ENCODE measurements around the gene ING1. TPM values are rescaled to one million over a fixed set of nuclear protein-coding genes. Genes with fewer than 3 reads are reported as not detected.
"Not testable (repeated sequence)": the region's sequence is repeated elsewhere in the genome, so short reads cannot be mapped to it uniquely, and the experiment has no call there.

ING1 gene
- total RNA-seq, 1 experiment from 2014 or later: 12.4 TPM

DNA sequence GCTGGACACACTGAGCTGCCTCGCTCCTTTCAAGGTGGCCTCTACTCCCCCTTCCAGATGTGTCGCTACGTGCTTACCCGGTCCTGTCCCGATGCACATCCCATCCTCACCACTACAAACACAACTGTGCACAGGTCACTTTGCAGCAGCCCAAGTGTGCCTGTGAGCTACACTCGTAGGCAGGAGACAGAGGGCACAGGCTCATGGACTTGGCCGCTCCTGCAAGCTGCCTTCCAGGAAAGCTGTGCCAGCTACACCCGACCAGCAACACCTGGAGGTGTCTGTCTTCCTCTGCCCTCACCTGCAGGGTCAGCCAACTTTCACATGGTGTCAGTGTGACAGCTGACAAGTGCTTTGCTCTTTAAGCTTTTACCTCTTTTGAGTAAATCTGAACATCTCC, 23.0 kb upstream of the ING1 start:
- DNase-seq (ENCODE audit: low read depth): no peak

DNA sequence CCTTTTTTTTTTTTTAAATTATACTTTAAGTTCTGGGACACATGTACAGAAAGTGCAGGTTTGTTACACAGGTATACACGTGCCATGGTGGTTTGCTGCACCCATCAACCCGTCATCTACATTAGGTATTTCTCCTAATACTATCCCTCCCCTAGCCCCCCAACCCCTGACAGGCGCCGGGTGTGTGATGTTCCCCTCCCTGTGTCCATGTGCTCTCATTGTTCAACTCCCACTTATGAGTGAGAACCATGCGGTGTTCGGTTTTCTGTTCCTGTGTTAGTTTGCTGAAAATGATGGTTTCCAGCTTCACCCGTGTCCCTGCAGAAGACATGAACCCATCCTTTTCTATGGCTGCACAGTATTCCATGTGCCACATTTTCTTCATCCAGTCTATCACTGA, 17.7 kb upstream of the ING1 start:
- not testable (repeated sequence) for DNase-seq (ENCODE audit: low read depth)

DNA sequence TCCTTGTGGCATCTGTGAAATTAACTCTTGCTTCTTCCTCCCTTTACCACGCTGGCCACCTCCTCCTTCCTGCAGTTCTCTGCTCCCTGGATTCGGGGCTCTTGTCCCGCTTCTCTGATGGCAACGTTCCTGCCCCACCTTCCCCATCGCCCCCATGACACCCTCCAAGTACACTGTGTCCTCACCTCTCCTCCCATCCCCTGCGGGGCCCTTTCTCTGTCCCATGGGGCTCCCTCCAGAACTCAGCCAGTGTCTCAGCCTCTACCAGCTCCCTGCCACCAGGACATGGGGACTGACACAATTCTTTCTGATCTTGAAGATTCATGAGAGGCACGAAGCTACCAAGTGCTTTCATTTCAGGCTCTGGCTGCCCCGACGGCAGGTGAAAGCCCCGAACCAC, 16.7 kb upstream of the ING1 start:
- DNase-seq (ENCODE audit: low read depth): no peak

DNA sequence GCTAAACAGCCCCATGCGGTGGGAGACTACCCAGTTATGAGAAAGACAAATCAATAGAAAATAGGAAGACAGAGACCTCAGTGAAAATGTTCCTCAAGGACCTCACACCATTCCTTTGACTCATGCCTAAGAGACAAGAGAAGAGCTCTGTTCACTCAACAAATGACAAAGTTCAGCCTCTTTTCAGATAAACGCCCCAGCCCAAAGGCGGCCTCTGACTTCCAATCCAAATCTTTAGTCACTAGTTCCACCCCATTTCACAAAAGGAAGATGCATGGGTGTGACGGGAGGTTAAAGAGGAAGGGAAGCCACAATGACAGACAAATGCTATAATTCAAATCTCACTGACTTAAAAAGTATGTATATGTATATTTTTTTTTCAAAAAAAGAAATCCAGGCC, 15.7 kb upstream of the ING1 start:
- no peak for DNase-seq (ENCODE audit: low read depth)

DNA sequence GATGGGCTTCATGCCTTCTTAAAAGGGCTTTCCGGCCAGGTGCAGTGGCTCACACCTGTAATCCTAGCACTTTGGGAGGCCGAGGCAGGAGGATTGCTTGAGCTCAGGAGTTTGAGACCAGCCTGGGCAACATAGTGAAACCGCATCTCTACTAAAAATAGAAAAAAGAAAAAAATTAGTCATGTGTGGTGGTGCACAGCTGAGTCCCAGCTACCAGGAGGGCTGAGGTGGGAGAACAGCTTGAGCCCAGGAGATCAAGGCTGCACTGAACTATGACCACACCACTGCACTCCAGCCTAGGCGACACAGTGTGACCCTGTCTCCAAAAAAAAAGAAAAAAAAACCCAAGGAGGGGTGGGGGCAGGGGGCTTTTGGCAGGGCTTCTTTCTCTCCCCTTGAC, 14.8 kb upstream of the ING1 start:
- DNase-seq (ENCODE audit: low read depth): no peak

DNA sequence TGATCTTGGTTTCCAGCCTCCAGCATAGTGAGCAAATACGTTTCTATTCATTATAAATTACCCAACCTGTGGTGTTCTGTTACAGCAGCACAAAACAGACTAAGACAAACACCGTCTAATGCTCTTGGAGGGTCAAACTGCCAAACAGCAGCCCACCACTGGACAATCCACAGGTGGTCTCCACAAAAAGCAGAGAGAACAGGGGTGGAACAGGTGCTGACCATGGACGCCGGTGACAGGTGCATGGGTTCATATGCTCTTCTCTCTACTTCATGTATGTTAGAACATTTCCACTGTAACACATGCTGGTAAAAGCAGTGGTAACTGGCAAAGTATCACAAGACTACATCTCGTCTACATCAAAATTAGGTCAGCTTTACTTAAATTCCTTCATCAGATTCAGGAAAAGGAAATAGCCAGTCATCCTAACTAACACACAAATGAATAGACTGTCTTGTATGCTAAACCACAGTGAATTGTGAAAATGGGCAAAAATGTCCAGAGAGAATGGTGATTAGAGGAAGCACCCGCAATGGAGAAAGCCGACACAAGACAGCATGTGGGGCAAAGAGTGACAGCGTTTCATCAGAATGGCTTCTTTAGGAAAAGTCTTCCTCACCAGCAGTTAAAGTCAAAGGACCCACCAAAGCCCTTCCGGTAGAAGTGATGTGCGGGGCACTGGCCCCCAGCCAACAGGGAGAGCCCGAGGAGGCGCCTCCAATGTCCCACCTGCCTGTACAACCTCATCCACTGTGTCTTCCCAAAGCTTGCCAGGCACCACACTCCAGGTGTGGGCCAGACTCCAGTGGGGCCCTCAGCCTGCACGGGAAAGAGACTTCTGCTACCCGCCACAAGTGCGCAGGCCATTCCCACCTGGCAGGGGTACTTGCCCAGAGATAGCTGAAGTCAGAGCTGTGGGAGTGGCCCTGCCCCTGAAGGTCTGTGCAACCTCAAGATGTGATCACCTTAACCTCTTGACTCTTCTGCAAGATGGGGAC, 14.1 kb upstream of the ING1 start:
- no peak for DNase-seq (ENCODE audit: low read depth)

DNA sequence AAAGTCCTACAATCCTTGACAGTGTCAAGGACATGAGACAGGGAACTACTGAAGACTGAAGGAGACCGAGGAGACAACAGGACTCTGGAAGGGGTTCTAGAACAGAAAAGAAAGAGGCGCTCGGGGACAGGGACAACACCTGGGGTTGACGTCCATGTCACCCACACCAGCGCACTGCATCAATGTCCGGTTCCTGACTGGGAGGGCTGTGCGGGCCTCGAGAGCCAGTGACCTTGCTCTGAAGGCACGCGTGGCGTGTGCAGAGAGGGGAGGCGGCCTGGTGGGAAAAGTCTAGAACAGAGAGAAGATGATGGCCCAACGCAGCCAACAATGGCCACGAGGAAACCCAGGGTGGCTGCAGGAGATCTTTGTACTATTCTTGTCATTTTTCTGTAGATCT, 13.3 kb upstream of the ING1 start:
- no peak for DNase-seq (ENCODE audit: low read depth)

DNA sequence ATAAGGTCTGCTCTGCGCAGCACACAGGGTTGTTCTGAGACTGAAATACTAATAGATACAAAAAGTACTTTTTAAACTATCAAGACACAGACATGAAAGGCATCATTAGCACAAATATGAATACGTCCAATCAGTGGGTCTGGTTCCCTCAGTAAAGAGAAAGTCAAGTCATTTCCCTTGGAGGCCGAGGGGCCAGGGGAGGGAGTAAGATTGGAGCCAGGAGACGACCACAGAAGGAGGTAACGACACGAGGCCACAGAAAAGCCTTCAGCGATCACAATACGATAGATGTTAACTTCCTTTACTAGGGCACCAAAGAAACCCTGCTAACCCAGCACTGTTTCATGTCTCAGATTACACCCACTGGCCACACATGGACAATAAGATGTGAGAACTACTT, 12.9 kb upstream of the ING1 start:
- DNase-seq (ENCODE audit: low read depth): no peak

DNA sequence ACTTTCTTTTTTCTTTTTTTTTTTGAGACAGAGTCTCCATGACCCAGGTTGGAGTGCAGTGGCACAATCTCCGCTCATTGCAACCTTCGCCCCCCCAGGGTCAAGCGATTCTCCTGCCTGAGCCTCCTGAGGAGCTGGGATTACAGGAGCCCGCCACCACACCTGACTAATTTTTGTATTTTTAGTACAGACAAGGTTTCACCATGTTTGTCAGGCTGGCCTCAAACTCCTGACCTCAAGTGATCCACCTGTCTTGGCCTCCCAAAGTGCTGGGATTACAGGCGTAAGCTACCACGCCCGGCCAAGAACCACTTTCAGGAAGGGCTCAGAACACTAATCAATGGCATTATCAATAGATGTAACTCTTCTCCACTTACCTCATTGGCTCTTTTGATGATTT, 12.4 kb upstream of the ING1 start:
- not testable (repeated sequence) for DNase-seq (ENCODE audit: low read depth)

DNA sequence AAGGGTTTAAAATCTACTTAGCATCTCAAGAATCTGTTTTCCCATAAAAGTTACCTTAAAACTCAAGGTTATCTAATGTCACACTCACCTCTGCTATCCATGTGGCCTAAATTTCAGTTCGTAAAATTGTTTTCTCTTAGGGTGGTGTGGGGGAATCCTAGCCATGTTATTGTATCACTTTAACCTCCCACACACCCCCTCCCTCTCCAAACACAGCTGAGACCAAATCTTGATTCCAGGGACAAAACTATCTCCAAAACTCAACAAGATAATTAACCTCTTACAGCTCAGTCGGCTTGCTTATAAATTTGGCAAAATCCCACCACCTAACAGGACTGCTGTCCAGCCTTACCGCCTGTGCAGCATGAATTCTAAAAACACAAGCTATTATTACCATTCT, 11.4 kb upstream of the ING1 start:
- no peak for DNase-seq (ENCODE audit: low read depth)

DNA sequence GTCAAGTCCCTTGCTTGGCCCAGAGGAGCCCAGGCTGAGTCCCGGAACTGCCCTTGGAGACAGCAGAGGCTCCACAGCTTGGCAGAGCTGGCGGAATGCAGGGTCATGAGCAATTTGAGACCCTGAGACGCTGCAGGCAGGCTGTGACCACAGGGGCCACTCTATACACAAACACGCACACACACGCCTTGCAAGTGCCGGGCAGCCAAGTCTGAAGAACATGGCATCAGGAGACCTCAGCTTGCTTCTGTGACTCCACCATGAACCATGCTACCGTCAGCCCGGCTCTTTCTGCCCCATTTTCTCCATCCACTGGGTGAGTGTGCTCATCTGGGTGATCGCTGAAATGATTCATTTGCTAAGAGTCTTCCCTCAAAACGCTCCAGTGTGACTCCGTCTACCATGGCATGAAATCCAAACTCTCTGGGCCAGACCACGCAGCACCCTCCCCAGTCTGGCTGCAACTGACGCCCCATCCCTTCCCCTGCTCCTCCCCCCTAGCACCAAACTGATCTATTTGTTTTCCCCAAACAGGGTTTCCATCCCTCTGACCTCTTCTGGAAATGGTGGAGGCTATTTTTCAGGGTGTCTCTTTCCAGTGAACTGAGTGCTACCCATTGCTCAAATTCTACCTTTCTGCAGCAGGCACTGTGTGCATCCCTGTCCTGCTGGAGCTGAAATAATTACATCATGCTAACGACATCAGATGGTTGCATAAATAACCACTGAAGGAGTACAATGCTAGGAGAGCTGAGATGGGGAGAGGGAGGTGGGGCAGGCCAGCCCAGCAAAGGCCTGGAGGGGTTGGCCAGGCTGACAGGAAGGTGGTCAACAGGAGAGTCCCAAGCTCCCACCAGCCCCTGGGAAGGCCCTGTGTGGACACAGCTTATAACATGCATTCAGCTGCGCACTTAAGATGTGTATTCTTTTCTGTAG, 10.6 kb upstream of the ING1 start:
- no peak for DNase-seq (ENCODE audit: low read depth)

DNA sequence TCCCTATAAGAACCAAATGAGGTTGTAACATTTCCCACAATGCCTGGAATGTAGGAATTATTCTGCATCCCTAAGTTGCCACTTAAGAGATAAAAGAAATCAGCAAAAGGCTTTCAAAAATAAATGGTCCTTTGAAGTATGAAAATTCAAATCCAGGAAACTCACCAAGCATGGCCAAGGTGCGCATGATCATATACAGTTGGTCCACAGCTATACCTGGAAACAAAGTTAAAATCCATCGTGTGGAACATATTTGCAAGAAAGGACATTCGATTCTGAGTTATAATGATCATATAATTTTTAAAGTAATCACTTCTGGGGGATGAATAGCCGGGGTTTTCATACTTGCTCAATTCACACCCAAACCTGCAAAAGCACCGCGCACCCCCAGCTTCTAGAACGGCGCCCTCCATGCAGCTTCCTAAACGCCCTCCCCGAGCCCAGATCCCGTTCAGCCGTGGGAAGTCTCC, 8.1 kb upstream of the ING1 start:
- no peak for DNase-seq (ENCODE audit: low read depth)

DNA sequence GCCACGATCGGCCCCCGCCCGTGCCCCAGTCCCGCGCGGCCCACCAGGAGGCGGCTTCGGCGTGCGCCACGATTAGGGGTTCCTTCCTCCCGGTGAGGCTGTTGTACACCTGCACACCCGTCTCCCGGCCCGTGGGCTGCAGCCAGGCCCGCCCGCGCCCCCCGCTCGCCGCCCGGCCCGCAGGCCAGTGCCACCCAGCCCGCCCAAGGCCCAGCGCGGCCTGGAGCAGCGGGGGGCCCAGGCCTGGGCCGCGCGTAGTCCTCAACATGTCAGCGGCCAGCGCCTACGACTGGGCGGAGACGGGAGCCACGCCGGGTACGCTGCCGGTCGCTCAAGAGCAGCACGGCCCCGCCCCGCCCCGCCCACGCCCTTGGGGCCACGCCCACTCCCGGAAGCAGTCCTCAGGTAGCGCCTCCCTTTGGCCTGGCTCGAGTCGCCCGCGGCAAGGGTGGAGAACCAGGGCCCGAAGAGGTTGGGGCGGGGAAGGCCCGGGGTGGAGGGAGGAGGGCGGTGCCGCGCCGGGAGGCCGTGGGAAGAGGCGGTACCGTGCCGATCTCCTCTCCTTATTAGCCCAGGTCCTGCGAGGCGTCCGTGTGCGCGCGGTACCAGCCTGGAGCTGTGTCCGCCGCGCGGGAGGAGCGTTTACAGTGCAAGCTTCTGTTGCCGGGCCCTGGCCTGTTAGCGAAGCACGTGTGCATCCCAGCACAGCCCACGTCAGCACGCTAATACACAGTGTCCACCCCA, 7.5 kb upstream of the ING1 start, which contains the start of gene CARS2:
Gene CARS2 (minus strand): TSS at position 291 of the 744 bp plus-strand sequence. CDS start 23 bp downstream, at position 268.
- peak; percentile 94 for DNase-seq (ENCODE audit: low read depth)

DNA sequence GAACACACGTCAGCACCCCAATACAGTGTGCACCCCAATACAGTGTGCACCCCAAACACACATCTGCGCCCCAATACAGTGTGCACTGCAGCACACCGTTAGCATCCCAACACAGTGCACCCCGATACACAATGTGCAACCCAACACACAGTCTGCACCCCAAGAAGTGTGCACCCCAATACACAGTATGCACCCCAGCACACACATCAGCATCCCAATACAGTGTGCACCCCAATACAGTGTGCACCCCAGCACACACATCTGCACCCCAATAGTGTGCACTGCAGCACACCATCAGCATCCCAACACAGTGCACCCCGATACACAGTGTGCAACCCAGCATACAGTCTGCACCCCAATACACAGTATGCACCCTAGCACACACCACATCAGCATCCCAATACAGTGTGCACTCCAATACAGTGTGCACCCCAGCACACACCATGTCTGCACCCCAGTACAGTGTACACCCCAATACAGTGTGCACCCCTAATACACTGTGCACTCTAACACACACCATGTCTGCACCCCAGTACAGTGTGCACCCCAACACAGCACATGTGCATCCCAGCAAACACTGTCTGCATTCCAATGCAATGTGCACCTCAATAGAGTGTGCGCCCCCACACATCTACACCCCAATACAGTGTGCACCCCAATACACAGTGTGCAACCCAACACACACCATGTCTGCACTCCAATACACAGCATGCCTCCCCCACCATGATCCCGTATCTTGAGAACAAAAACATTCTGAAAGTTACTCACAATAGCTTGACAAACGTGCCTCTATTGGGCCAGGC, 6.7 kb upstream of the ING1 start:
- DNase-seq (ENCODE audit: low read depth): no peak

DNA sequence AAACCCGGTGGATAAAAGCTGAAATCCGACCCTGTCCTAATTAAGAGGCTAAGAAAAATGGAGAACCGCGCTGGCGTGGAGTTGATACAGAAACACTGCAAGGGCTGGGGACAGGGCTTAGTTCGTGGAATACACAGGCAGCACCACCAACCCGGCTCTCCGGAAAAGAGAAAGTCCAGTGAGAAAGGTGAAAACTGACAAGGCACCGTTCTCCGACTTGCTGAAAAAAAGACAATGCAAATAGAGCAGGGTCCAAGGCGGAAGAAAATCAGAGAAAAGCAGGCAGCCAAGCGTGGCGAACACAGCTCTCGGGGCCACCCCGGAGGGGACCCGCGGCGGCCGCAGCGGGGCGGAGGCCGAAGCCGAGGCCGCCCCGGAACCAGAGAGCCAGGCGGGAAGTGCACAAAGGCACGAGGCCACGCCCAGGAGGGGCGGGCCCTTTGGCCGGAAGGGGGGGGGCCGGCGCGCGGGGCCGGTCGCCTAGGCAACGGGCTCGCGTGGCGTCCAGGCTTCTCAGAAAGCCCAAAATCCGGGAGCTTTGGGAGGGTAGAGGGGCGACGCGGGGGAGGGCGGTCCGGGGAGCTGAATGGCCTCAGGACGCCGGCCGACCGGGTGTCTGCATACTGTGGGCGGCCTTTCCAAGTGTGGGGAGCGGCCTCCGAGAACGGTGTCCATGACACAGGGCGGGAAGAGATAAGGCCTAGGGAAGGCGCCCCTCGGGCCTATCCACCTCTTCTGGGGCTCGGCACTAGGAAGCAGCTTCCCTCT, 1.2 kb upstream of the ING1 start:
- peak; percentile 82 for DNase-seq (ENCODE audit: low read depth)

DNA sequence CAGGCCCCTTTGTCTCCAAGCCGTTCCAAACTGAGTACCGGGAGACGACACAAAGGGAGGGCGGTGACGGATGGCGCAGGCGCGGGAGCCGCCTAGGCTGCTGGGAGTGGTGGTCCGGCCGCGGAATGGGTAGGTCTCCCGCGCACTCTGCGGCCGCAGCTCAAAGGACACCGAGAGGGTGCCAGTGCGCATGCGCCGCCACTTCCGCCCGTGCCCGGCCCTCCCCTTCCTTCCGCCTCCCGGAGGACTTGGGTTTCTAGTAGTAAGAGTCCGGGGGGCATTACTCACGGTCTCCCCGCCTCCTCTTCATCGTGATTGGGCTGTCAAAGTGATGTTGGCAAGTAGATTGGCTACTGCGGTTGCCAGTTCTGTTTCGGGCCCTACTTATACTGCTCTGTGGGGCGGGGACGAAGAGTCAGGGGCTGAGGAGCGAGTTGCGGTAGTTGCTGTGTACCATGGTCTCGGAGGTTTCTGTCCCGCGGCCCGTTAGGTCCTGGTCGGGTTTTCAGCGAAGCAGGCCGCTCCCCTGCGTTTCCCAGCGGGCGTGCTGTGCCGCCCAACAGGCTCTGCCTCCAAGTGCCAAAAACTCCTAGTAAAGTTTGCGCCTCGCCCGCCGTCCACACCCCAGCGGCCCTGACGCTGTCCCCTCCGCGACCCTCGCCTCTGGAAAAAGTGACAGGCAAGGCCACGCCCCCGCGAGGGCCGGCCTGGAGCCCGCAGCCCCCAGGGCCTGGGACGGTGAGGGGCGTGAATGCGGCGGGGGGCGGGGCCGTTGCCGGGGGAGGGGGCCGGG, 455 bp upstream of the ING1 start:
- peak; percentile 98 for DNase-seq (ENCODE audit: low read depth)

DNA sequence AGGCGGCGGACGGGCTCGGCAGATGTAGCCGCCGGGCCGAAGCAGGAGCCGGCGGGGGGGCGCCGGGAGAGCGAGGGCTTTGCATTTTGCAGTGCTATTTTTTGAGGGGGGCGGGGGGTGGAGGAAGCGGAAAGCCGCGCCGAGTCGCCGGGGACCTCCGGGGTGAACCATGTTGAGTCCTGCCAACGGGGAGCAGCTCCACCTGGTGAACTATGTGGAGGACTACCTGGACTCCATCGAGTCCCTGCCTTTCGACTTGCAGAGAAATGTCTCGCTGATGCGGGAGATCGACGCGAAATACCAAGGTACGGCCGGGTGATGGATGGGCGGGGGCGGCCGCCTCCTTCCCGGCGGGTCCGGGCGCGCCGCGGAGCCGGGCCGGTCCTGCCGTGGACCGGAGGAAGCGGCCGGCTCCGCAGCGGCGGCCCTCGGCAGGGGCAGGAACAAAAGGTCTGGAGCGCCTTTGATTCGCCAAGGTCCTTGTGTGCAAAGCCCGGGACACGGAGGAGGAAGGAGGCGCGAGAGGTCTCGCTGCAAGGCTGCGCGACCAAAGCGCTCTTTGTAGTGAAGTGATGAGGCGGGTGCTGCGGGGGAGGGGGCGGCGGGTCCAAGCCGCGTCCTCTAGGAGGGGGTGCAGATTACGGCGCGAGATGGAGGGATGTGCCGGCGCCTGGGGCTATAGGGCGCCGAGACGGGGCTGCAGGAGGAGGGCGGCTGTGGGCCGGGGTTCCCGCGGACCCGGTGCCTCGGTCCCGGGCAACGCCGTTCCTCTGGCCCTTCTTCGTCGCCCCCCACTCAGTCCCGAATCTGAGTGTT, 689 bp downstream of the ING1 start:
- peak; percentile 57 for DNase-seq (ENCODE audit: low read depth)

DNA sequence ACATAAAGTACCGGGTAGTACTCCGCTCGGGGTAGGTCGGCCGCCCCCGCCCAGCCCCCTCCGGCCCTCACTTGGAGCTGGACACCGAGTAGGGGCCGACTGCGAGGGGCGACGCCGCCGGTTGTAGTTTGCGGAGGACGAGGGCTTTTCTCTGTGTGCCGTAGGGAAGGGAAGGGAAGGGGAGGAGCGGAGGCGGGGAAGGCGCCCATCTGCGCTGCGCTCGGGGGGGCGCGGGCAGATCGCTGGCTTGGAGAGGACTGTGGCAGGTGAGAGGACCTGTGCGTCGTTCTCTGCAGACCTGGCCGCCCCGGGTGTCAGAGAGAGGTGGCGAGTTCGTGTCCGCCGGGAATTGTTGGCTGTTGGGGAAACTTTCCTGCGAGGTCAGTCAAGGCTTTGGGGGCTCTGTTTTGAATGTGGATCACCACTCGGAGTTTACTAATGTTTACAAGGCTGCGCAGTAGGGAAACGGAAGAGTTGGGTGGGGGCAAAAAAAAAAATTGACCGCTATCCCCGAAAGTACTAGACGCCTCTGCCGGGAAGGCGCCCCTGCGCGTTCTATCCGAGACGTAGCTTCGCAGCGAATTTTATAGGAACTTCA, 1.4 kb downstream of the ING1 start:
- no peak for DNase-seq (ENCODE audit: low read depth)
